ENCODE measurements around the gene CUX1. TPM values are rescaled to one million over a fixed set of nuclear protein-coding genes. Genes with fewer than 3 reads are reported as not detected.

CUX1 gene
- total and polyA plus RNA-seq, 2 of the 13 experiments (the other 11 are each of a cell fraction or from before 2014, with no cell fraction given): 13.7 to 14.9 TPM

DNA sequence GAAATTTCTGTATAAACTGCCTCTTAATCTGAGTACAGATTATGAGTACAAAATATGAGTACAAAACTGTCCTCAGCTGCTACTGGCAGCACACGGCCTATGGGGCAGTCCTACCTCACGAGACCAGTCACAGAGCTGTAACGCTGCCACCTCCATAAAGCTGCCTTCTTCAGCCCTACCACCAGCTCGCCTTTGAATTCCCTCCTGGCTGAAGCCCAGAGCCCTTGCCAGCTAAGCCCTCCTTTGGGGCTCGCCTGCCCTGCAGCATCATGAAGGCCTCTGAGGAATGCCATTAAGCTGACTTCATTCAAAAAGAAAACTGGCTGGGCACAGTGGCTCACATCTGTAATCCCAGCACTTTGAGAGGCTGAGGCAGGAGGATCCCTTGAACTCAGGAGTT is 289.2 kb downstream of the CUX1 start (continued):
- TF ChIP-seq, protein P1, sequence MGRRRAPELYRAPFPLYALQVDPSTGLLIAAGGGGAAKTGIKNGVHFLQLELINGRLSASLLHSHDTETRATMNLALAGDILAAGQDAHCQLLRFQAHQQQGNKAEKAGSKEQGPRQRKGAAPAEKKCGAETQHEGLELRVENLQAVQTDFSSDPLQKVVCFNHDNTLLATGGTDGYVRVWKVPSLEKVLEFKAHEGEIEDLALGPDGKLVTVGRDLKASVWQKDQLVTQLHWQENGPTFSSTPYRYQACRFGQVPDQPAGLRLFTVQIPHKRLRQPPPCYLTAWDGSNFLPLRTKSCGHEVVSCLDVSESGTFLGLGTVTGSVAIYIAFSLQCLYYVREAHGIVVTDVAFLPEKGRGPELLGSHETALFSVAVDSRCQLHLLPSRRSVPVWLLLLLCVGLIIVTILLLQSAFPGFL (CRISPR knock-in tag; IDR thresholded peaks at IDR 0.05): no peak
- TF ChIP-seq ATF7-NPFF (CRISPR knock-in tag; IDR thresholded peaks at IDR 0.05; ENCODE audit: low read depth) (no peak), ZXDC (CRISPR knock-in tag; IDR thresholded peaks at IDR 0.05) (no peak), JUN (CRISPR knock-in tag; IDR thresholded peaks at IDR 0.05) (no peak), ETV5 (CRISPR knock-in tag; IDR thresholded peaks at IDR 0.05; ENCODE audit: borderline replicate concordance) (no peak), ZNF263 (CRISPR knock-in tag; IDR thresholded peaks at IDR 0.05) (no peak), ZNF562 (CRISPR knock-in tag; IDR thresholded peaks at IDR 0.05; ENCODE audit: borderline replicate concordance) (no peak)

- no peaks in the 10 kb centered on the region for H4K20me1 ChIP-seq (ENCODE audit: insufficient read depth, low read length)
- no TSS peak for BruUV-seq (replicated peaks)
- no peaks in the 10 kb centered on the region for H3K79me2 ChIP-seq (ENCODE audit: insufficient read depth, low read length)
- in situ Hi-C loops (cut with HindIII; ENCODE audit: extremely low pct_ligation_motif_present, low pct_unique_long_range_greater_than_20kb): no loop called here
- intact Hi-C loops (cut with micrococcal nuclease; ENCODE audit: unreplicated experiment): no loop called here
- no peaks in the 10 kb centered on the region for H3K27me3 ChIP-seq (ENCODE audit: control insufficient read depth in 1 of 2, insufficient read depth in 2 of 2, low read length in 2 of 2)
- ATAC-seq: no peak
- CTCF ChIA-PET (ENCODE audit: low intra/inter-chr PET ratio, low total read pairs): no interaction called here
- no peak overlapping the region for H3K9ac ChIP-seq (ENCODE audit: insufficient read depth, low read depth, low read length)
- POLR2A ChIA-PET: no interaction called here
- H3K4me1 ChIP-seq (ENCODE audit: insufficient read depth, low read length): no peaks in the 10 kb centered on the region
- FAIRE-seq: no peak
- H3K9me3 ChIP-seq (ENCODE audit: low read length): no peaks in the 10 kb centered on the region
- no peak overlapping the region for H3K27ac ChIP-seq (ENCODE audit: extremely low read length, insufficient read depth, low read length)
- TF ChIP-seq, protein P2, sequence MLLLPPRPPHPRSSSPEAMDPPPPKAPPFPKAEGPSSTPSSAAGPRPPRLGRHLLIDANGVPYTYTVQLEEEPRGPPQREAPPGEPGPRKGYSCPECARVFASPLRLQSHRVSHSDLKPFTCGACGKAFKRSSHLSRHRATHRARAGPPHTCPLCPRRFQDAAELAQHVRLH (CRISPR knock-in tag; IDR thresholded peaks at IDR 0.05; ENCODE audit: borderline replicate concordance, low read depth): no peak
- TF ChIP-seq CHD2 (IDR thresholded peaks at IDR 0.05; ENCODE audit: low read depth, low read length): no peak
- TF ChIP-seq RBM22 (optimal IDR thresholded peaks at IDR 0.05; ENCODE audit: low read length): peak; percentile 37
- TF ChIP-seq, protein P3, sequence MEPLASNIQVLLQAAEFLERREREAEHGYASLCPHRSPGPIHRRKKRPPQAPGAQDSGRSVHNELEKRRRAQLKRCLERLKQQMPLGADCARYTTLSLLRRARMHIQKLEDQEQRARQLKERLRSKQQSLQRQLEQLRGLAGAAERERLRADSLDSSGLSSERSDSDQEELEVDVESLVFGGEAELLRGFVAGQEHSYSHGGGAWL (CRISPR knock-in tag; IDR thresholded peaks at IDR 0.05): no peak
- peaks cover 7 to 53% of the 10 kb centered on the region in 2 experiments; a peak in 3 of 5 replicates for H3K36me3 ChIP-seq (replicated peaks in 1 of 2; ENCODE audit: control insufficient read depth in 1 of 2, insufficient read depth in 2 of 2, low read length in 2 of 2)
- no peak overlapping the region for H3K4me3 ChIP-seq (replicated peaks in 1 of 3; ENCODE audit: insufficient read depth in 1 of 3, low read depth in 2 of 3, low read length in 3 of 3)
- H3K4me2 ChIP-seq (ENCODE audit: low read depth, low read length): no peak overlapping the region
- DNase-seq (ENCODE audit: low spot score): no peak
- no peak overlapping the region for H2AFZ ChIP-seq (ENCODE audit: low read length)
- WGBS (ENCODE audit: low lambda C conversion rate): 93% methylated on average over 17 of the region's 19 CpGs
Measured at GRCh38 chr7:102107474-102108104, 290.2 kb downstream of the CUX1 start.
